ENCODE data around the gene IFNAR1. TPM values are rescaled to one million over a fixed set of nuclear protein-coding genes. Genes with fewer than 3 reads are reported as not detected.

IFNAR1 gene
- total and polyA plus RNA-seq, 8 donors, result 29.2 to 71.3 (median 34.0) TPM

GRCh38 chr21:33299181-33299752, 25.5 kb upstream of the IFNAR1 start:
- Histone ChIP-seq H3K27me3 (no peaks in the 10 kb centered on the region), H3K36me3 (peaks cover 0 to 38% of the 10 kb centered on the region in 2 donors), H3K4me3 (no peak overlapping the region), H3K9me3 (no peaks in the 10 kb centered on the region), H3K4me1 (peaks cover 6 to 65% of the 10 kb centered on the region in 2 donors), H3K27ac (peak overlapping the region; percentile 26 to 94)
- ATAC-seq (peak; percentile 27), DNase-seq (no peak)
- TF ChIP-seq, protein P1, sequence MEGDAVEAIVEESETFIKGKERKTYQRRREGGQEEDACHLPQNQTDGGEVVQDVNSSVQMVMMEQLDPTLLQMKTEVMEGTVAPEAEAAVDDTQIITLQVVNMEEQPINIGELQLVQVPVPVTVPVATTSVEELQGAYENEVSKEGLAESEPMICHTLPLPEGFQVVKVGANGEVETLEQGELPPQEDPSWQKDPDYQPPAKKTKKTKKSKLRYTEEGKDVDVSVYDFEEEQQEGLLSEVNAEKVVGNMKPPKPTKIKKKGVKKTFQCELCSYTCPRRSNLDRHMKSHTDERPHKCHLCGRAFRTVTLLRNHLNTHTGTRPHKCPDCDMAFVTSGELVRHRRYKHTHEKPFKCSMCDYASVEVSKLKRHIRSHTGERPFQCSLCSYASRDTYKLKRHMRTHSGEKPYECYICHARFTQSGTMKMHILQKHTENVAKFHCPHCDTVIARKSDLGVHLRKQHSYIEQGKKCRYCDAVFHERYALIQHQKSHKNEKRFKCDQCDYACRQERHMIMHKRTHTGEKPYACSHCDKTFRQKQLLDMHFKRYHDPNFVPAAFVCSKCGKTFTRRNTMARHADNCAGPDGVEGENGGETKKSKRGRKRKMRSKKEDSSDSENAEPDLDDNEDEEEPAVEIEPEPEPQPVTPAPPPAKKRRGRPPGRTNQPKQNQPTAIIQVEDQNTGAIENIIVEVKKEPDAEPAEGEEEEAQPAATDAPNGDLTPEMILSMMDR (IDR thresholded peaks at IDR 0.05), result no peak
- intact Hi-C loops (cut with DNase I), result no loop called here

- Histone ChIP-seq H3K27me3 (no peaks in the 10 kb centered on the region), H3K27ac (peak overlapping the region; percentile 80 to 94), H3K9me3 (no peaks in the 10 kb centered on the region), H3K4me1 (peaks cover 6 to 76% of the 10 kb centered on the region in 2 donors), H3K36me3 (peaks cover 0 to 21% of the 10 kb centered on the region in 2 donors), H3K4me3 (no peak overlapping the region)
- TF ChIP-seq, protein P1 (IDR thresholded peaks at IDR 0.05), result no peak
- intact Hi-C loops (cut with DNase I), result no loop called here
- peak; percentile 72 for ATAC-seq
- DNase-seq, result peak in 2 of 4 donors; percentile 39 to 60
These were observed 23.8 kb upstream of the IFNAR1 start for GRCh38 chr21:33300701-33301631.

DNA sequence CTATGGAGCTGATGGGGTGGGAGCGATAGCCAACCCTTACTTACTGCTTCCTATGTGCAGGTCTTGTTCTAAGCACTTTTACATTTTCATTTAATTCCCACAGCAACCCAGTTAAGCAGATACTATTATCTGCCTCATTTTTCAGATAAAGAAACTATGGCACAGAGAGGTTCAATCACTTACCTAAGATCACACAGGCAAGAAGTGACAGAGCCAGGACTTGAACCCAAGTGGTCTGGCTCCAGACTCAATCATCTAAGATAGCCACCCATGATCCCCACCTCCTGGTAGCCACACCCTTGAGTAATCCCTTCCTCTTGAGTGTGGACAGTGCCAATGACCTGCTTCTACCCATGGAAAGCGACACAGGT, 23.2 kb upstream of the IFNAR1 start:
- TF ChIP-seq, protein P1 (IDR thresholded peaks at IDR 0.05), result no peak

DNA sequence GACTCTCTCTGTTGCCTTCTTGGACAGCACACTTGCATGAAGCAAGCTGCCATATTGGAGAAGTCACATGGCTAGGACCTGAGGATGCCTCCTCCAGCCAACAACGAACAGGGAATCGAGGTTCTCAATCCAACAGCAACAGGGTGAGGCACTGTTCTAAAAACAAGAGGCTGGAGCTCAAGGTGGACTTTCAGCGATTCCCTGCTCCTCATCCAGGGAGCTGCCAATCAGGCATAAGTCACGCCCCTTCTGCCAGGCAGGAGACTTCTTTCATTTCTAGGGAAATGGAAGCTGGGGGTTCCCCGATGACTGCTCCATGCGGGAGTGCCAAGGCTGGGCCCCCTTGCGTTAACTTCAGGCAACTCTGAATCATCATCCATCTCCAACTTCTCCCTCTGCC, 22.7 kb upstream of the IFNAR1 start:
- intact Hi-C loops (cut with DNase I), result no loop called here
- no peaks in the 10 kb centered on the region for H3K27me3 ChIP-seq
- H3K9me3 ChIP-seq, result no peaks in the 10 kb centered on the region
- peaks cover 6 to 76% of the 10 kb centered on the region in 2 donors for H3K4me1 ChIP-seq
- no peak overlapping the region for H3K4me3 ChIP-seq
- H3K27ac ChIP-seq, result peak overlapping the region; percentile 80 to 94
- TF ChIP-seq, protein P1 (IDR thresholded peaks at IDR 0.05), result peak in 1 of 2 donors; percentile 15
- DNase-seq (no peak), ATAC-seq (peak; percentile 30)
- peaks cover 0 to 10% of the 10 kb centered on the region in 2 donors for H3K36me3 ChIP-seq

More for the DNA sequence above, 23.2 kb upstream of the IFNAR1 start:
- no peaks in the 10 kb centered on the region for H3K27me3 ChIP-seq
- H3K9me3 ChIP-seq, result no peaks in the 10 kb centered on the region
- ATAC-seq, result no peak
- no peak for DNase-seq
- H3K4me1 ChIP-seq, result peaks cover 6 to 76% of the 10 kb centered on the region in 2 donors
- no peak overlapping the region for H3K4me3 ChIP-seq
- peak overlapping the region; percentile 80 to 94 for H3K27ac ChIP-seq
- peaks cover 0 to 15% of the 10 kb centered on the region in 2 donors for H3K36me3 ChIP-seq
- intact Hi-C loops (cut with DNase I), result no loop called here

GRCh38 chr21:33302796-33303195, 22.0 kb upstream of the IFNAR1 start:
- no peak for ATAC-seq
- no peaks in the 10 kb centered on the region for H3K9me3 ChIP-seq
- no peak overlapping the region for H3K4me3 ChIP-seq
- TF ChIP-seq, protein P1 (IDR thresholded peaks at IDR 0.05), result no peak
- peaks cover 6 to 75% of the 10 kb centered on the region in 2 donors for H3K4me1 ChIP-seq
- peak overlapping the region in 1 of 2 donors; percentile 94 for H3K27ac ChIP-seq
- DNase-seq, result no peak
- H3K36me3 ChIP-seq, result peaks cover 0 to 3% of the 10 kb centered on the region in 2 donors
- intact Hi-C loops (cut with DNase I), result no loop called here
- H3K27me3 ChIP-seq, result no peaks in the 10 kb centered on the region

Data from left lung (tissue), 10 donors.